Dendritic cell treated with granulocyte-macrophage colony-stimulating factor and Interleukin-4, amounts not matched to agents 40 ng/mL and 50 ng/mL, for 4 days (primary cell): ENCODE data around the gene NFIB.

Experiments used
- H3K27ac Mint-ChIP-seq: one replicate; pipeline ENCODE4 v1.8.0; 2022; ENCODE audit warnings: mild to moderate bottlenecking, mixed read lengths
- H3K27me3 Mint-ChIP-seq: one replicate; pipeline ENCODE4 v1.8.0; 2022; ENCODE audit warnings: mild to moderate bottlenecking, mixed read lengths
- H3K36me3 Mint-ChIP-seq: one replicate; pipeline ENCODE4 v1.8.0; 2022; ENCODE audit warnings: low read depth, mixed read lengths
- H3K4me1 Mint-ChIP-seq: one replicate; pipeline ENCODE4 v1.8.0; 2022; ENCODE audit warnings: low read depth, mixed read lengths
- H3K4me3 Mint-ChIP-seq: one replicate; pipeline ENCODE4 v1.8.0; 2022; ENCODE audit warnings: mild to moderate bottlenecking, moderate library complexity, mixed read lengths
- H3K9me3 Mint-ChIP-seq: one replicate; pipeline ENCODE4 v1.8.0; 2022; ENCODE audit warnings: mixed read lengths
- intact Hi-C: fragments of 100-400 bp; cut with micrococcal nuclease; formaldehyde crosslinking; loops from one replicate; pipeline ENCODE4 v1.15.0; 2022

Gene NFIB

DNA sequence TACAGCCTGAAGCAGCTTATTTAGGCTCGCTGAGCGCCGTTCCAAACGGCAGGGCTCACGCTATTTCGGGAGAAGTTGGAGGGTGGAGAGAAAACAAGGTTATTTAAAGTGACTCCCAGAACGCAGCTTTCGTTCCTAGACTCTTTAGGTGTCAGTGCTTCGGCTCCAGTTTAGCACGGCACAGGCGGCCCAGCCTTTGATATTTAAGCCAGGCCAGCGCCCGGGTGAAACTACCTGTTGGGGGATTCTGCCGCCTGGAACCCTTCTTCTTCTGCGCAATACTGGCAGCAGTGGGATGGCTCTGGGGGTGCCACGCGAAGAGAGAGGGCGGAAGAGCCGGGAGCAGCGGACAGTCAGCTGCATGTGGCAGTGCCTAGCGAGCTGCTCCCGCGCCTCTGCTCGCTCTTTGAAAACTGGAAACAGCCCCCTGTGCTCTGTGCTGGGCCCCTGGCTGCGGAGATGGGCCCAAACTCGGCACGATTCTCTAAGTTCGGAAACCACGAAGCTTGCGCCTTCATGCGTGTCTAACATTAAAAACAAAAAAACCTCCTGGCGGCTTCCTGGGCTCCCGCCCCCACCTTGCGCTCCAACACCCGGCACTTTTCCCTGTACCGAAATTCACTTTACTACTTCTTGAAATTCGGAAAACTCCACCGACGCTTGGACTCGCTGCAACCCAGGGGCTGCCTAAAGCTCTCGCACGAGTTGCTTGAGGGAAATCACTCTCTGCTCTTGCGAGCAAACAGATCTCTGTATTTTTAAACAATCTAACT is 34.6 kb upstream of the NFIB start:
- Mint-ChIP-seq H3K9me3 (no peaks in the 10 kb centered on the region), H3K4me1 (peaks cover 5% of the 10 kb centered on the region), H3K27me3 (peaks cover 25% of the 10 kb centered on the region), H3K27ac (no peak overlapping the region), H3K36me3 (no peaks in the 10 kb centered on the region), H3K4me3 (no peak overlapping the region)
- intact Hi-C loops, result no loop called here

DNA sequence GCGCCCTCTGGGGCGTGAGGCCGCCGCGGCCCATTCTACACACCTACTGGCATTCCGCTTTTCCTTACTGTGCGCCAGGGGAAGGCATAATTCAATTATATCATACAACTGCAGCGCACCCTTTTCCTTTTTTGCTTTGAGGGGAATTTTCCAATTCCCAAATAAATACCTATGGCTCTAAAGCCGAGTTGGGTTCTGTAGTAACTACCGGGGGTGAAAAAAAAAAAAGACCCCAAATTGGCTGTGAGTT is 34.1 kb upstream of the NFIB start:
- H3K36me3 Mint-ChIP-seq, result no peaks in the 10 kb centered on the region
- peaks cover 20% of the 10 kb centered on the region for H3K27me3 Mint-ChIP-seq
- H3K4me3 Mint-ChIP-seq, result no peak overlapping the region
- no peak overlapping the region for H3K27ac Mint-ChIP-seq
- no peaks in the 10 kb centered on the region for H3K9me3 Mint-ChIP-seq
- intact Hi-C loops, result no loop called here
- peaks cover under 1% of the 10 kb centered on the region for H3K4me1 Mint-ChIP-seq

GRCh38 chr9:14347406-14348122 is 33.6 kb upstream of the NFIB start:
- no peak overlapping the region for H3K4me3 Mint-ChIP-seq
- no peak overlapping the region for H3K27ac Mint-ChIP-seq
- no peaks in the 10 kb centered on the region for H3K36me3 Mint-ChIP-seq
- no peaks in the 10 kb centered on the region for H3K4me1 Mint-ChIP-seq
- peaks cover 15% of the 10 kb centered on the region for H3K27me3 Mint-ChIP-seq
- intact Hi-C loops, result no loop called here
- no peaks in the 10 kb centered on the region for H3K9me3 Mint-ChIP-seq

GRCh38 chr9:14346811-14347405 is 33.0 kb upstream of the NFIB start:
- no peaks in the 10 kb centered on the region for H3K4me1 Mint-ChIP-seq
- peaks cover 11% of the 10 kb centered on the region for H3K27me3 Mint-ChIP-seq
- no peaks in the 10 kb centered on the region for H3K9me3 Mint-ChIP-seq
- H3K27ac Mint-ChIP-seq, result no peak overlapping the region
- intact Hi-C loops, result no loop called here
- no peaks in the 10 kb centered on the region for H3K36me3 Mint-ChIP-seq
- no peak overlapping the region for H3K4me3 Mint-ChIP-seq

GRCh38 chr9:14346231-14346791 is 32.4 kb upstream of the NFIB start:
- Mint-ChIP-seq H3K4me1 (no peaks in the 10 kb centered on the region), H3K27me3 (peaks cover 15% of the 10 kb centered on the region), H3K4me3 (no peak overlapping the region), H3K27ac (no peak overlapping the region), H3K9me3 (no peaks in the 10 kb centered on the region), H3K36me3 (no peaks in the 10 kb centered on the region)
- intact Hi-C loops, result no loop called here

GRCh38 chr9:14345354-14346230 is 31.7 kb upstream of the NFIB start:
- H3K27ac Mint-ChIP-seq, result no peak overlapping the region
- intact Hi-C loops, result no loop called here
- no peak overlapping the region for H3K4me3 Mint-ChIP-seq
- peaks cover 10% of the 10 kb centered on the region for H3K27me3 Mint-ChIP-seq
- H3K36me3 Mint-ChIP-seq, result no peaks in the 10 kb centered on the region
- no peaks in the 10 kb centered on the region for H3K4me1 Mint-ChIP-seq
- no peaks in the 10 kb centered on the region for H3K9me3 Mint-ChIP-seq

GRCh38 chr9:14344941-14345353 is 31.0 kb upstream of the NFIB start:
- Mint-ChIP-seq H3K9me3 (no peaks in the 10 kb centered on the region), H3K36me3 (no peaks in the 10 kb centered on the region), H3K27ac (no peak overlapping the region), H3K4me3 (no peak overlapping the region), H3K27me3 (peaks cover 10% of the 10 kb centered on the region), H3K4me1 (no peaks in the 10 kb centered on the region)
- intact Hi-C loops, result no loop called here

DNA sequence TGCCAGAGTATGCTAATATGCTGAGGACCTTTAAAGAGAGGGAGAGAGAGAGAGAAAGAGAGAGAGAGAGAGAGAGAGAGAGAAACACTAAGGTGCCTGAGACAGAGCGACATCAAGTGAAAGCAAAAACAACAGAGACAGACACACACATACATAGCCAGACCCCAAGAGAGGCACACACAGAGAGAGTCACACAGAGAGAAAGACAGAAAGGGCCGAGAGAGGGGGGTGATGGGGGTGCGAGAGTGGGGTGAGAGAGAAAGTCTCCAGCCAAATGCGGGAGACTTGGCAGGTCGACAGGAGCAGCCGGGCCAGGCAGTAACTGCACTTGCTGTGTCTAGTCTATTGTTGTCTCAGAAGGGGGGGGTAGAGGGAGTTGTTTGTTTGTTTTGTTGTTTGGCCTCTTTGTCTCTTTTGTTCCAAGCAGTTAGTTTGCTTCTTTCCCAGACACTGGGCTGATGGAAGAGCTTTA is 30.1 kb upstream of the NFIB start:
- no peaks in the 10 kb centered on the region for H3K4me1 Mint-ChIP-seq
- intact Hi-C loops, result no loop called here
- peaks cover 10% of the 10 kb centered on the region for H3K27me3 Mint-ChIP-seq
- H3K4me3 Mint-ChIP-seq, result no peak overlapping the region
- no peaks in the 10 kb centered on the region for H3K9me3 Mint-ChIP-seq
- no peaks in the 10 kb centered on the region for H3K36me3 Mint-ChIP-seq
- no peak overlapping the region for H3K27ac Mint-ChIP-seq

DNA sequence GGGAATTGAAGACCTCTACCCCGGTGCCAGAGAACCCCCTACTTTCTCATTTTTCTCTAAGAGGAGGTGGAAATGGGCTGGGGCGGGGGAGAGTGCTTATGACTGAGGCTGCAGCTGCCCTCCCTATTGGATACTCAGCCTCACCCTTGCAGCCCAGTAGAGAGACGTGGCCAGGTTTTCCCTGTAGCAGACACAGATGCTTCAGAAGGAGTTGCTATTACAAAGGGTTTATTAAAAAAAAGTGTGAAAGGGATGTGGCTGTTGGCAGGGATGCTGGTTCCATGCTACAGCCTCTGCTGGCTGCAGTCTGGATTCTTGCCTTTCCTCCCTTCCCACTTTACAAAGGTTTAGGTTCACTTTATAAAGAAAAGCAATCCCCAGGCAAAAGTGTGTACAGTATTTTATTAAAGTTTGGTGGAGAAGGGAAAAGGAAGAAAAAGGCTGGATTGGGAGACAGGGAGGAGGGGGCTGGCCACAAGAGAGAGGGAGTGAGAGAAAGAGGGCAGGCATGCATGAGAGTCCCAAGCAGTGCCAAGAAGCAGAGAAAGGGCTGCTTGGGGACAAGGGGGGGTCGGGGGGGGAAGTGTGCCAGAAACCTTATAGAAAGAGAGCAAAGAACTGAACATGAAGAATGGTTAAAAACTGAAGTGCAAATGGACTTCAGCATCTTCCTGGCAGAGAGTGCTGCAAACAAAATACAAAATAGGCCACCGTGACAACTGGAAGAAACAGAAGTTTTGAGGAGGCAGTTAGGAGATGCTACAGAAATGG is 29.5 kb upstream of the NFIB start:
- peaks cover 10% of the 10 kb centered on the region for H3K27me3 Mint-ChIP-seq
- H3K4me3 Mint-ChIP-seq, result no peak overlapping the region
- H3K27ac Mint-ChIP-seq, result no peak overlapping the region
- H3K9me3 Mint-ChIP-seq, result no peaks in the 10 kb centered on the region
- intact Hi-C loops, result no loop called here
- H3K36me3 Mint-ChIP-seq, result no peaks in the 10 kb centered on the region
- no peaks in the 10 kb centered on the region for H3K4me1 Mint-ChIP-seq

DNA sequence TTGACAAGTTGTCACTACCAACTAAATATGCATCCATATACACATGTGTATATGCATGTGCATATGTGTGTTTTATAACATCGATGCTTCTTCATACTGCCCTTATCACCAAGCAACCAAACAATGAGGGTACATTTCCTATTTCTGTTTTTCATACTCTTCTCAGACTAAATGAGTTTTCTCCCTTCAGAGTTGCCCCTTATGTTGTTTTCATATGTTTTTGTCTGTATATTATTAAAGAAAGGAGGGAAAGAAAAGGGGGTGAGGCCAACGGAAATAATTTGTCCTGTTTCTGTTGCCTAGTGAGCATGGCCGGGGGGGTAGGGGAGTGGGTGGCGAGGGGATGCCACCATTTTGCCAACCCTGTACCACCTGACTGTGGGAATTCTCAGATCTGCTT is 28.8 kb upstream of the NFIB start:
- Mint-ChIP-seq H3K27ac (no peak overlapping the region), H3K4me1 (no peaks in the 10 kb centered on the region), H3K9me3 (no peaks in the 10 kb centered on the region), H3K36me3 (no peaks in the 10 kb centered on the region), H3K4me3 (no peak overlapping the region), H3K27me3 (peaks cover 10% of the 10 kb centered on the region)
- intact Hi-C loops, result no loop called here

DNA sequence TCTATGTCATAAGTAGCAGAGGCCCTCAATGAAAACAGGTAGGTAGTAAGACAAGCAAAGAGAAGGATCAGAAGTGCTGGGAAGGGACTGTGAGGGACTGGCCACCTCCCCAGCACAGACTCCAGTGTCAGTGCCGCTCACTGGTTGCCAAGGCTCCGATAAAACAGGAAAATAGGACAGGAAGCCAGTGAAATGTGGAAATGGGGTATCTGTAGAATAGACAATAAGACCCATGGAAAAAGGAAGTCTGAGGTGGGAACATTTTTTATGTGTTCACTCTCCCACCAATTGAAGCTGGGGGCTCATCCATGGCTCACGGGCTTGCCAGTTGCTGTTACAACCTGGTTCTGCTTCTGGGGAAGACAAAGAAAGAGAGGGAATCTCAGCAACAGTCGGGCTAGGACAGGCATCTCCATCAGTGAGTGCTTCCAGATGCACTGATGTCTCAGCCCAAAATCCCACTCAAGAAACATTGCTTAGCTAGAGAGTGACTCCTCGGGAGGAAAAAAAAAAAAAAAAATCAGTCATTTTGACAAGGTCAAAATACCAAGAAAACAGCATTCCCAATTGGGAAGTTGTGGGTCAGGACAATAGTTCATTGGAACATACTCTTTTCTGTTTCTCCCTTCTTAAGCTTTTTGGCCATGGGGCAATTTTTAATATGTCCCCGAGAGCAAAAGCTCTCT is 27.6 kb upstream of the NFIB start:
- no peaks in the 10 kb centered on the region for H3K4me1 Mint-ChIP-seq
- peaks cover 10% of the 10 kb centered on the region for H3K27me3 Mint-ChIP-seq
- no peaks in the 10 kb centered on the region for H3K36me3 Mint-ChIP-seq
- no peak overlapping the region for H3K27ac Mint-ChIP-seq
- intact Hi-C loops, result no loop called here
- H3K4me3 Mint-ChIP-seq, result no peak overlapping the region
- H3K9me3 Mint-ChIP-seq, result no peaks in the 10 kb centered on the region

DNA sequence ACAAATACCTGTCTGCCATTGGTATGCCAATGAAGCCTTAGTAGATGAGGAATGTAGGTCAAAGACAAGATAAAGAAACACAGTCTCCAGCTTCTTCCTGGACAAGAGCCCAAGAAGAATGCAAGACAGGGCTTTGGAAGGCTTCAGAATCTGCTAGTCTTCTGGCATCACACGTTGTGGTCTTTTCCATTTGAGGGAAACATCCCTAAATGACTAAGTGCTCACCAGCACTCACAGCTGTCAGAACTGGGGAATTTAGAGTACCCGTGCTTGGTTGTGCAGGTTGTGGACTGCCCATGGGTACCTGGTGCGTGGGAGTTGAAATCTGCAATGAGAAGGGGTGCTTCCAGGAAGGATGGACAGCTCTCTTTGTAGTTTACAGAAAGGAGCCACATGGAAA is 27.1 kb upstream of the NFIB start:
- H3K36me3 Mint-ChIP-seq, result no peaks in the 10 kb centered on the region
- no peak overlapping the region for H3K4me3 Mint-ChIP-seq
- peaks cover 10% of the 10 kb centered on the region for H3K27me3 Mint-ChIP-seq
- H3K27ac Mint-ChIP-seq, result no peak overlapping the region
- intact Hi-C loops, result no loop called here
- H3K9me3 Mint-ChIP-seq, result no peaks in the 10 kb centered on the region
- no peaks in the 10 kb centered on the region for H3K4me1 Mint-ChIP-seq
